HG03378 (cell line): Measurements from ENCODE around the gene ARHGAP23.
"Not testable (repeated sequence)": the region's sequence is repeated elsewhere in the genome, so short reads cannot be mapped to it uniquely, and the experiment has no call there.

Experiments used
- ATAC-seq: cut with Tn5 transposase; IDR thresholded peaks from one replicate; pipeline ENCODE4 v1.9.1; 2021; ENCODE audit warnings: mild to moderate bottlenecking, moderate library complexity; ENCODE audit not compliant: unreplicated experiment

Gene ARHGAP23

DNA sequence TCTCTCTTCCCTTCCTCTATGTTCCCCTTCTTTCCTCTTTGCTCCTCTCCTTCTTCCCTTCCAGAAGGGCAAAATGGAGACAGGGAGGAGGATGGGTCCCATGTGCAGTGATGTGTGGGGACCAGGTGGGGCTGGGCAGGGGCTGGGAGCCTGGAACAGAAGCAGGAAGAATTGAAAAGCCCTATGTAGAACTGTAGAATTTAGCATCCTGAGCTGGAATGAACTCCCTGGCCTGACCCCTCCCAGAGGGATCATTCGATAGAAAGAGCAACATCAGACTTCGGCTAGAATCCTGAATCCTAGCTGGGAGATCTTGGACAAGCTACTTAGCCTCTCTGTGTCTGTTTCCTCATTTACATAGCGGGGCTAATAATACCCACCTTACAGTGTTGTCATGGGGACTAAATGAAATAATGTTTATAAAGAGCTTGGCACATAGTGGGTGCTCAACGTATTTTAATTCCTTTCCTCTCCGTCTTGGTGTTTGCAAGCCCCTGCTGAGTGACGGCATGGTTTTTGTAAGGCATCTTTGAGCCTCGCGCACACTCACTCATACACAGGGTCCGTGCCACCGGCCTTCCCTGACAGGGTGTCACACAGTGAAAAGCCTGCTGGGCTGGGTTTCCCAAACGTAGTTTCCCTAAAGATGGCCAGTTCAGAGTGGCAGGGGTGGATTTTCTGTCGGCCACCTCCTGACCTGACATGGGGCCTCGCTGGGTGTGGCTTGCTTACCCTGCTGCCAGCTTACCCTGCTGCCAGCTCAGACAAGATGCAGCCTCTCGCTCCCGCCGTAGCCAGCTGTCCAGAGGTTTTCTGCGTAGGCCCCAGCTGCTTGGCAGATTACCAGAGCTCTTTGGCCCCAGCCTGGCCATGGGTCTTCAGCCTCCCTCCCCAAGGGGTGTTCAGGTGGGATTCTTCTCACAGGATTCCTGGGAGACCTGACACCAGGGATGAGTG lies 6.1 kb upstream of the ARHGAP23 start:
- ATAC-seq: no peak

DNA sequence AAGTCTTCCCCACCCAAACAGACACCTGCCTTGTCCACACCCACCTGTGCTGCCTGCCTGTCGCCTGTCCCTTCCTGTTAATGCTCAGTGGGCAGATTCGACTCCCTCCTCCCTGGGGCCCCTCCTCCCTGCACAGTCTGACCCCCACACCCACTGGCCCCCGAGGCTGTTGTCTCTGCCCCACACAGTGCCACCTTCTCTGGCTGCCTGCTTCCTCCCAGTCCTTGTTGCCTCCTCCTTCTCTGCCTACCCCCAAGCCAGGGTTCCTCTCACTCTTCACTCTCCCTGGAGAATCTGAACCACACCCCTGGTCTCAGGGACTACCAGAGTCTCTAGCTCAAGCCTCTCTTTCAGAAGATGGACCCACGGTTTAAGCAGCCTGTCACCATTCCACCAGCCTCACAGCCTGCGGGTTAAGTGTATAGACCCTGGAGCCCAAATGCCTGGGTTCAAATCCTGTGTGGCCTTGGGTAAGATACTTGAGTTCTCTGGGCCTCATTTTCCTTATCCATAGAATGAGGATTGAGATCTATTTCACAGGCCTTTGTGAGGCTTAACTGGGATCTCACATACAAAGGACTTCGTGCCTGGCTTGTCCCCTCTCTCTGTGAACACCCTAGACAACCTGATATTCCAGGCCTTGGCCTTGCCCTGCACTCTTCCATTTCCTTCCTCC lies 3.8 kb upstream of the ARHGAP23 start:
- ATAC-seq: no peak

DNA sequence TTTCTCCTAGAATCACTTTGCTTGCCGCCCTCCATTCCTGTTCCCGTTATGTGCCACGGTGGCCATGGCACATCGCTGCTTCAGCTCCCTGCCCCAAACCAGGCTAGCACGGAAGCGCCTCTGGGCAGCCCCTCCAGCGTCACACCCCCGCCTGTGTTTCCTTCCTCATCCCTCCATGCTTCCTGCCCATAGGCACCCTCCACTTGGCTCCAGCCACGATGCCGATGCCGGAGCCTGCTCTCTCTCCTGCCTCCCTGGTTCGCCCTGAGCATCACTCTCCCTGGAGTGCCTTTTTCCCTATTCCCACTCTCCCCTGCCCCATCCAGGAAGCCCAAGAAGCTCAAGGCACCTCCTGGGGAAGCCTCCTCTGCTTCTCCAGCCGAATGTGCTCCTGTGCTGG lies 3.2 kb upstream of the ARHGAP23 start:
- no peak for ATAC-seq

DNA sequence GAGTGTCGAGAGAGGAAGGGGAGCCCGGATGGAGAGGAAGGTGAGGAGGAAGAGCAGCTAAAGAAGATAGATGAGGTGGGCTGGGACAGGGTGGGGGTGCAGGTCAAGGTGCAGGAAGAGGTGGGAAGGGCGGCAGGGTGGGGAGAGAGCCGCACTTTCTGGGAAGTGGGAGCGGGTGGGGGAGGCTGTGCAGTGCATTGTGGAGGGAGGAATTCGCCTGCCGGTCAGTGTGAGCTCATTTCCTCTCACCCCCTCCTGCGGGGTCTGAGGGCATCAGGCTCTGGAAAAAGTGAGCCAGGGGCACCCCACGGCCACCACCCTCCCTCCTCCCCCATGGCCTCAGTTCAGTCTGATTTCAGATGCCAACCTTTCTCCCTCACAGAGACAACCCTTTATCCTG lies 2.5 kb upstream of the ARHGAP23 start:
- no peak for ATAC-seq

DNA sequence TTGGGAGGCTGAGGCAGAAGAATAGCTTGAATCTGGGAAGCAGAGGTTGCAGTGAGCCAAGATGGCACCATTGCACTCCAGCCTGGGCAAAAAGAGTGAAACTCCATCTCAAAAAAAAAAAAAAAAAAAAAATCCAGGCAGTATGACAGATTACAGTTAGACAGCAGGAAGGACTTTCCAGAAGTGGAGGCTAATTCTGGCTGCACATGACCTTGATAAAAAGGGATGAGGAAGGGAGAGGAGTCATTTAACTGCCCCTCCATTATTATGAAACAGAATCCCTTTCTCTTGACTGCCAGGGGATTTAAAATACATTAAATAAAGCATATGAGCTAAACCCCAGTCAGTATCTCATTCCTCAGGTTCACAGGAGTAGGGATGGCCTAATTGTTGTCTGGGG lies 1.8 kb upstream of the ARHGAP23 start:
- no peak for ATAC-seq

DNA sequence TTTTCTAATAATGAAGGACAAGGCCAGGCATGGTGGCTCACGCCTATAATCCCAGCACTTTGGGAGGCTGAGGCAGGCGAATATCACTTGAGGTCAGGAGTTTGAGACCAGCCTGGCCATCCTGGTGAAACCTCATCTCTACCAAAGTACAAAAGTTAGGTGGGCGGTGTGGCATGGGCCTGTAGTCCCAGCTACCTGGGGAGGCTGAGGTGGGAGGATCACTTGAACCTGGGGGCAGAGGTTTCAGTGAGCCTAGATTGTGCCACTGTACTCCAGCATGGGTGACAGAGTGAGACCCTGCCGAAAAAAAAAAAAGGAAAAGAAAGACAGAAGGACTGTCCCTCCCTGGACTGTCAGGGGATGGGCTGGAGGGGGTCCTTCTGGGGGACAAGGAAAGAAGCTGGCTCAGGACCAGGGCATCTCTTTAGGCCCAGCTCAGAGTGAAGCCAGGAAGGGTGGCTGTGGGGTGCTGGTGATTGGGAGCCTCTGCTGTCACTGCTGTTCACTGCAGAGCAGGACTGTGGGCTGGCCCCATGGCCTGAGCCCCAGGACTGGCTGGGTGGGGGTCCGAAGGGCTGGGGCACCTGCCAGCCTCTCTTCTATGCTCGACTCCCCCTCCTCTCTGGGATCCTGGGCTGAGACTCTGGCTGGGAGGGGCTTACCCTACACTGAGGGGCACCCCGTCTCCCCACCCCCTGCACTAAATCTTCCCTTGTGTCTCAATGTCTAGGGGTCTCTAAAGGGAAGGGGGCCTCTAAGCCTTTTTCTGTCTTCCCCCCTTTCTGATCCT lies 909 bp upstream of the ARHGAP23 start:
- ATAC-seq: no peak

DNA sequence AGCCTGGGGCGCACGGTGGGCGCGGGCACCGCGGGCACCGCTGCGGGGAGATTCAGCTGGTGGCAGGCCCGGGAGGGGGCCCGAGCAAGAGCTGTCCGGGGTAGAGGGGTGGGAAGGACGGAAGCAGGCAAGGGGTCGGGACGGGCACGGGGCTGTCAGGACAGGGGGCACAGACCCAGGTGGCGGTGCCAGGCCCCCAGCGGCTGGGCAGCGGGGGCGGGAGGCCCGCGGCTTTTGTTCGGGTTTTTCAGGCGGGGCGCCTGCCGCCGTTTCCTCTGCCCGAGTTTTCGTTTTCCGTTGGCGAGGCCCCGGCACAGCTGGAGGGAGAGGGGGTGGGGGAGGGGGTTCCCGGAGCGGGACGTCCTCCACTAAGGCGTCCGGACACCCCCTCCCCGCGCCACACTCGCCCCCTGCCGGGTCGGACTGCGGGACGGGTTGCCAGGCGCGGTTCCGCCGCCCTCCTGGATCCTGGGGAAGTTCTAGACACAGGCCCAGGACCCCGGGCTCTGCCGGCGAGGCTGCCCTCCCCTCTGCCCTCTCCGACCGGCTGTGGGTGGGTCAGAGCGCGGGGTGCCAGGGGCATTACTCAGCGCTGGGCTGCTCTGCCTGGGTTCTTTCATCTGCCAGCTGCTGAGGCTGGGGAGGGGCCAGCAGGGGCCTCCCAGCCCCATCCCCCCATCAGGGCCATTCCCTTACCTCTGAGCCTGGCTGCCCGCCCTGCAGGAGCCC lies 543 bp downstream of the ARHGAP23 start:
- no peak for ATAC-seq

DNA sequence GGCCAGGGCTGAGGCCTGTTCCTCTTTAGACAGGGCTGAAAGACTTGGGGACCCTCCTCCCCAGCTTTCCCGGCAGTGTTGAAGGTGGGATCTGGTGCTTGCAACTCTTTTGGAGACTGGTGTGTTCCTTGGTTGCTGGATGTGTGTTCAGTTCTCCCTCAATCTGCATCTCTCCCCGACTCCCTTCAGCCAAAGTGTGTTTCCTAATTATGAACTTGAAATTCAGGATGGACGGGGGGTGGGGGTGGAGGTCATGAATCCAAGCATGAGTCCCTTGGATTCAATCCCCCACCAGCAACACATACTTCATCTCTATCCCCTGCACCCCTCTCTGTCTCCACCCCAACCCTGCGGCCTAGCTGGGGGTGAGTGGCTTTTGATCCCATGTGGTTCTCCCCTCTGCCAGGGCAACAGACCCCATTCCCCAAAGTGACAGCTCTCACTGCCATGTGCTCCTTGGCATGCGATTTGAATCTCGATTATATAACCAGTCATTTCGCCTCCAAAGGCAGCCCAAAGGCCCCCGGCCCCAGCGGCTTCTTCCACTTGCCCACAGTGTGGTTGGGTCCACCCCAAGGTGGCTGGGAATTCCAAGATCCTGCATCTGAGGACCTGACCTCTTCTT lies 1.3 kb downstream of the ARHGAP23 start:
- no peak for ATAC-seq

DNA sequence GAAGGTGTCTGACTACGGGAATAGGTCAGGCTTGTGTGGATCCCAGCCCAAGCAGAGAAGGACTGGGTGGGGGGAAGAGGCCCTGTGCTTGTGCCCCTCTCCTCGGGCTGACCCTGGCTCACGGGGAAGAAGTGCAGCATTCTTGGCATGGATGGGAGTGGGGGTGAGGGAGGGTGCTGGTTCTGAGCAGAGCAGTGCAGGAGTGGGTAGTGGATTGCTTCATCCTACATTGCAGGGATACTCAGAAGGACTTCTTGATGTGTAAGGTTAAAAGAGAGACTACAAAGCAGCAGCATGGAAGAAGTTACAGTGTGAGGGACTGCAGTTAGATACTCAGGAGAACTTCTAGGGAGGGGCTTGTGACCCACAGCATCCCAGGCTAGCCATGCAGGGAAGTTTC lies 2.1 kb downstream of the ARHGAP23 start:
- no peak for ATAC-seq

DNA sequence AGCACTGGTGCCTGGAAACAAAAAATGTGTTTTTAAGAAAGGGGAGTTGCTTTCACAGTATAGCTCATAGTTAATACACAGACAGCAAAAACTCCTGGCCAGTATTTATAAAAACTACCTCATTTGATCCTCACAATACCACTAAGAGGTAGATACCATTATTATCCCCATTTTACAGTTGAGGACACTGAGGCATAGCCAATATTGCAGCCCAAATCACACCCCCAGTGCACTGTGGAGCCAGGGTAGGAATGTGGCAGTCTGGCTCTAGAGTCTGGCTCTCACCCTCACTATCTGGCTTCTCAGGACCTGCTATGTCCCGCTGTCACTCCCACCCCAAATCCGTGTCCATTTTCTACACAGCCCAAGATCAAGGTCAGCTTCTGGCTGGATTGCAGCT lies 2.6 kb downstream of the ARHGAP23 start:
- ATAC-seq: no peak

DNA sequence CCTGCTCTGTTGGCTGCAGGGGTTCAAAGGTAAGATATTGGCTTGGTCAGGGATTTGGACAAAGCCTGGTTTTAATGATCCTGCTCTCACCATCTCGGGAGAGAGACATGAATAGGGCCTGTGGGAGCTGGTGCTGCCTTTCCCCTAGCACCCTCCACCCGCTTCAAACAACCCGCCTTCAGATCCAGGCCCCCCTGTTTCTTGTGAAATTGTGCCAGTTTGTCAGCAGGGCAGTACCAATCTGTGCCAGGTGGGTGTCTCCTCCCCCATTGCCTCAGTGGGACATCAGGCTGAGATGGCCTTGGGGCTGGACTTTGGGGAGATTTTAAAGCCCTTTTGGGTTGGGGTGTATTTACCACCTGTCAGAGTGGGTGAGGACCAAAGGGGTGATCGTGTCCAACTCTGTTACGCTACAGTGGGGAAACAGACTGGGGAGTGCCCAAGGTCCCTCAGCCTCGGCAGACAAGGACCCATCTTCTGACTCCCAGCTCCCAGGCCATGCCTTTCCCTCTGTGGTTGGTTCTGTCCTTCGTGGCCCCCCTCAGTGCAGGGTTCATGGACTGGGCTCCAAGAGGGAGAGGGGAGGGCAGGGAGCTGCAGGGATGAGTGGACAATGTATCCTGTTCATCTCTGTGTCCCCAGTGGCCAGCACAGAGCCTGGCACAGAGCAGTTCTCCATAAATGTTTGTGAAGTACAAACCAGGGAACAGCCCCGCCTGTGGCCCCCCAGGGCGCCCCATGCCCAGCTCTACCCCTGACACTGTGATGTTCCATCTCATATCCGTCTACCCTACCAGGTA lies 3.3 kb downstream of the ARHGAP23 start:
- ATAC-seq: no peak

DNA sequence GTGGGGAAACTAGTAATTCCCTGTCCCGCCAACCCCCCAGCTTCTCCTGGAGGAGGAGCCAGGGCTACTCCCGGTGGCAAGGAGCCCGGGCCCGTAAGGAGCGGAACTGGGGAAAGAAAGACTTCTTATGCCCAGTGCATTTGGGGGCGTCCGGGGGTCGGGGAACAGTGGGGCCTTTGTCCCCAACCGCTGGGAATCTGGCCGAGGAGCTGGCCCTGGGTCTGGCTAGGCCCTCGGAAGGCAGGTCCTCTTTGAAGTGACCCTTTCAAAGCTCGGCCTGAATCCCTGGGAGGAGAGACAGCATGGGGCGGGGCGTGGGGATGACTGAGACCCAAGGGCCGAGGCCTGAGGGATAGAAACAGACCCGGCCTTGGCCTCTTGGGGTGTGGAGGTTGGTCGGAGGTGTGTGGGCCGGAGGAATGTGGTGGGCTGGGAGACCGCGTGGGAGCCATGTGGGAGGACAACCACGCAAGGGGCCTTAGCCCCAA lies 6.0 kb downstream of the ARHGAP23 start:
- ATAC-seq: no peak

DNA sequence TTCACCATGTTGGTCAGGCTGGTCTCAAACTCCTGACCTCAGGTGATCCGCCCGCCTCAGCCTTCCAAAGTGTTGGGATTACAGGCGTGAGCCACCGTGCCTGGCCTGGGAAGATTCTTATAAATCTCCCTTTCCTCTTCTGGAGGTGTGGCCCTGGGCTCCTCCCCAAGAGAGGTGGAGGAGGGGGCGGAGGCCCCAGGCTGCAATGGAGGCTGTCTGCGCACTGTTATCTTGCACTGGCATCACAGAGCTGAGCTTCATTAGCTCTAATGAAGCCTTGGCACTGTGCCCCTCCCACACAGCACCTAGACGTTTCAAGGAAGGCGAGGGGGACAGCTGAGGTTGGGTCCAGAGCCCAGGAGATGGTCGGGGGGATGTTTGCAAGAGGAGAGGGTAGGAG lies 7.5 kb downstream of the ARHGAP23 start:
- no peak for ATAC-seq

DNA sequence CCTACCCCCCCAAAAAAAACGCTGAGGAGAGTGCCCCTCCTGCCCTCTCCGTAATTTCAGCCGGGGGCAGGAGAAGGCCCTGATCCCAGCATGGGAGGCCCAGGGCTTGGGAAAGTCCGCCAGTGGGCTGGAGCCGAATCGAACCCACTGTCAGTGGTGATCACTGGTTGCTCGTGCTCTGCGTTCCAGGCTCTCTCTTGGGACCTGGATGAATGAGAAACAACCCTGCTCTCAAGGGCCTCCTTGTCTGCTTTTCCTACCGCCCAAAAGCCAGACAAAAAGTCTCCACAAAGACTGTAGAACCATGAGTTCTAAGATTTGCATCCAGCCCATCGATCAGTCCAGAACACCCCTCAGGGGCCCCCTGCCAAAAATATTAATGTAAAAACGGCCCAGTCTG lies 8.1 kb downstream of the ARHGAP23 start:
- no peak for ATAC-seq

DNA sequence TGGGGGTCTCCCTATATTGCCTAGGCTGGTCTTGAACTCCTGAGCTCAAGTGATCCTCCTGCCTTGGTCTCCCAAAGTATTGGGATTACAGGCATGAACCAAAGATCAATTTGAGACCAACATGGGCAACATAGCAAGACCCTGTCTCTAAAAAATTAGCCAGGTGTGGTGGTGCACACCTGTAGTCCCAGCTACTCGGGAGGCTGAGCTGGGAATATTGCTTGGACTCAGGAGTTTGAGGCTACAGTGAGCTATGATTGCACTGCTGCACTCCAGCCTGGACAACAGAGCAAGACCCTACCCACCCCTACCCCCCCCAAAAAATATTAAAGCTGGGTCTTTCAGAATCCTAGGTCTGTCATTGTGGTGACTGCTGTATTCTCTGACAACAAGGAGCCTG lies 9.0 kb downstream of the ARHGAP23 start:
- ATAC-seq: not testable (repeated sequence)

DNA sequence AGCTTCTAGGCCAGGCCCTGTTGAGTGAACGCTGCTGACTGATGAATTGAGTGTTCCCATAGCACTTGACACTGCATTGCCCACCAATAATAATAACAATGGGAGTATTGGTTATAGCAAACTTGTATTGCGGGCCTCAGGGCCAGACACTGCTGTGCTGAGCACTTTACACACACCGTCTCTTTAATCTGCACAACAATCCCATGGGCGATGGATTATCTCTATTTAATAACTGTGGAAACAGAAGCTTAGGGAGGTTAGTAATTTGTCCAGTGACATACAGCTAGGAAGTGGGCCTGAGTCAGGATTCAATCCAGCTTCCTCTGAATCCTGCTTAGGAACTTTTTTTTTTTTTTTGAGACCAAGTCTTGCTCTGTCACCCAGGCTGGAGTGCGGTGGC lies 11.2 kb downstream of the ARHGAP23 start:
- no peak for ATAC-seq

DNA sequence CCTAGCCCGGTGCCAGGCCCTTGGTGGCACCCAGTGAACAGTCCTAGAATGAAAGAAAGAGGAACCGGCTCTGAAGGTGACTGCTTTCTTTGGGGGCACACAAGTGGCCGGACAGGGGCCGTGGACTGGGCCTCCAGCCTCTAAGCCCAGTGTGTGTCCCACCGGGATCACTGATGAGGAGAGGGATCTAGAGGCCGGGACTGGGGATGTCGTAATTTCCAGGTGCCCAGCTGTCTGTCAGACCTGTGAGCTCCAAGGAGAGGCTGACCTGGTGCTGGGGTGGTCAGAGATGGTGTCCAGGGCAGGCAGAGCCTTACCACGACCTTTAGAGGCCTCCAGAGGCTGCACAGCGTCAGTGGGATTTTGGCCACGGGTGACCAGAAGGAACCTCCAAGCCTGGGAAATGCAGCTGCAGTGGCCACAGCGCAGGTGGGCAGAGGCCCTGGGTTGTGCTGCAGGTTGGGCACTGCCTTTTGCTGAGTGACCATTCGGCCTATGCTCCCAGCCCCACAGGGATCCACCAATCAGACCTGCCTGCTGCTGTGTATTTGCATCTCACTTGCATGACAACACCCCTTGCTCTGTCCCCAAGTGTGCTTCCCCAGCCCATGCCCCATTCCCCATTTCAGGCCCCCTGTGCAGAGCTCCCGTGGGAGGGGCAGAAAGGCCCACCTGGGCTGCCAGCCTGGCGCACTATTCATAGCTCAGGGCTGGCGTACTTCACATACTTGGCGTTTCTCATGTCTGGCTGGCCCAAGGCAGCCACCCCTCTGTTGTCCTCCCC lies 12.5 kb downstream of the ARHGAP23 start:
- no peak for ATAC-seq

DNA sequence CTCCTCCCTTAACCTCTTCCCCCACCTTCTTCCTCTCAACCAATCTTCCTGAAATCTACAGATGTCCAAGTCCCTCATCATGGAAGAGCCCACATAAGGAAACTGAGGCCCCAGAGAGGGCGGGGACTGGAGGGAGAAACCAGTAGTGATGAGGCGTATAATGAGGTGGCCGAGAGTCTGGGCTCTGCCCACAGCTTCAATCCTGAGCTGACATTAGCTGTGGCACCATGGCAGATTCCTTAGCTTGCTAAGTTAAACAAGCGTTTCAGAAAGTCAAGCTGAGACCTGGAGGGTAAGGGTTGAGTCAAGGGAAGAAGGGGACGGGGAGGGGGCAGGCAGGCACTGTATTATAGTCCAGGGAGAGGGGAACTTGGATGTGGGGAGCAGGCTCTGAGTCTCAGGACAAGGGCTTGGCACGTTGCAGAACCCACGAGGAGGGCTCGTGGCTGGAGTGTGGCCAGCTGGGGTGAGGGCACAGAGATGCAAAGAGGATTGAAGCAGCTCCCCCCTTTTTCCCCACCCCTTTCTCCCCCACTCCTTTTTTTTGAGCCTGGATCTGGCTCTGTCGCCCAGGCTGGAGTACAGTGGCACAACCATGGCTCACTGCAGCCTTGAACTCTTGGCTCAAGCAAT lies 13.3 kb downstream of the ARHGAP23 start:
- no peak for ATAC-seq
